ENCODE results near the gene AGAP1.

DNA sequence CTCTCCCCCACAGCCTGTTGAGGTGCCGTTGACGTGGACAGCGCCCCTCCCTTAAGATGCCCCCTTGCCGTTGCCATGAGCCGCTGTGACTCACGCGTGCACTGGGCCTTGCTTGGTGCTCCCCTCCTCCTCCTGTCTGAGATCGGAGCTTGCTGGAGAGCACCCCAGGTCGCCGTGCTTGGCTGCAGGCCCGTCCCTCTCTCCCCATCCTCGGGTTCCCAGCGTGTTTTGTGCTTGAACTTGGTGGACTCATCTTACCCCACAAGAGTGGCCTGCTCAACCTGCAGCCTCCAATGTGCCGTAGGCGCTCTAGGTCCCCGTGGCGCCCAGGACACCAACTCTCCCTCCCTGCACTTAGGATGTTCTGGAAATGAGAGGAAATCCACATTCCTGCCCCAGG is 634.5 kb downstream of the AGAP1 start:
- TF ChIP-seq, protein P1, sequence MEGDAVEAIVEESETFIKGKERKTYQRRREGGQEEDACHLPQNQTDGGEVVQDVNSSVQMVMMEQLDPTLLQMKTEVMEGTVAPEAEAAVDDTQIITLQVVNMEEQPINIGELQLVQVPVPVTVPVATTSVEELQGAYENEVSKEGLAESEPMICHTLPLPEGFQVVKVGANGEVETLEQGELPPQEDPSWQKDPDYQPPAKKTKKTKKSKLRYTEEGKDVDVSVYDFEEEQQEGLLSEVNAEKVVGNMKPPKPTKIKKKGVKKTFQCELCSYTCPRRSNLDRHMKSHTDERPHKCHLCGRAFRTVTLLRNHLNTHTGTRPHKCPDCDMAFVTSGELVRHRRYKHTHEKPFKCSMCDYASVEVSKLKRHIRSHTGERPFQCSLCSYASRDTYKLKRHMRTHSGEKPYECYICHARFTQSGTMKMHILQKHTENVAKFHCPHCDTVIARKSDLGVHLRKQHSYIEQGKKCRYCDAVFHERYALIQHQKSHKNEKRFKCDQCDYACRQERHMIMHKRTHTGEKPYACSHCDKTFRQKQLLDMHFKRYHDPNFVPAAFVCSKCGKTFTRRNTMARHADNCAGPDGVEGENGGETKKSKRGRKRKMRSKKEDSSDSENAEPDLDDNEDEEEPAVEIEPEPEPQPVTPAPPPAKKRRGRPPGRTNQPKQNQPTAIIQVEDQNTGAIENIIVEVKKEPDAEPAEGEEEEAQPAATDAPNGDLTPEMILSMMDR (IDR thresholded peaks at IDR 0.05) = no peak
- TF ChIP-seq POLR2A (IDR thresholded peaks at IDR 0.05) = no peak

All from heart left ventricle (tissue), 13 donors.